Panc1 (cell line): ENCODE data around the gene FAHD2A. TPM values are rescaled to one million over a fixed set of nuclear protein-coding genes. Genes with fewer than 3 reads are reported as not detected.
"Not testable (repeated sequence)": the region's sequence is repeated elsewhere in the genome, so short reads cannot be mapped to it uniquely, and the experiment has no call there.

Experiments
- ATAC-seq: fragments of 200-7000 bp; cut with Tn5 transposase; 2 replicates; pipeline ENCODE4 v1.9.1; 2020; ENCODE audit warnings: mild to moderate bottlenecking, moderate library complexity
- BruUV-seq: library from RNA; stranded (reverse); fragments of 400-500 nt; replicated peaks from 2 replicates; lab custom pipeline; 2021; lab: Mats Ljungman, UMichigan
- CTCF ChIA-PET: fragments of 300-600 bp; sonication (Branson Sonifier 250); formaldehyde crosslinking; loops from one replicate; lab custom pipeline; 2022; ENCODE audit warnings: antibody characterized with exemption; lab: Charles Lee
- POLR2A ChIA-PET: fragments of 300-600 bp; sonication (Branson Sonifier 250); formaldehyde crosslinking; loops from one replicate; lab custom pipeline; 2022; ENCODE audit warnings: antibody characterized with exemption; lab: Charles Lee
- DNase-seq: peaks from one replicate; pipeline ENCODE4 v3.0.0-alpha.2; 2010; ENCODE audit warnings: low read depth, low spot score
- H3K27ac ChIP-seq: 2 replicates; pipeline ENCODE4 v1.5.1; 2011; ENCODE audit warnings: mild to moderate bottlenecking, low read length, inconsistent platforms
- H3K27me3 ChIP-seq: fragments of 200-500 bp; sonication (Bioruptor generic); 2 replicates; pipeline ENCODE4 v1.6.0; 2014; ENCODE audit warnings: low read length, inconsistent platforms; ENCODE audit not compliant: control insufficient read depth, insufficient read depth
- H3K36me3 ChIP-seq: fragments of 200-500 bp; sonication (Bioruptor generic); 2 replicates; pipeline ENCODE4 v1.5.1; 2014; ENCODE audit warnings: inconsistent platforms, mild to moderate bottlenecking, low read length, moderate library complexity; ENCODE audit not compliant: control insufficient read depth, insufficient read depth
- H3K4me1 ChIP-seq: 2 replicates; pipeline ENCODE4 v1.5.1; 2011; ENCODE audit warnings: inconsistent platforms, mild to moderate bottlenecking, low read length, moderate library complexity; ENCODE audit not compliant: control insufficient read depth, insufficient read depth
- H3K4me3 ChIP-seq, 2 experiments: 2 replicates each; pipeline ENCODE4 v1.5.1; 2011 to 2012; ENCODE audit warnings: low read depth in 2 of 2, low read length in 2 of 2, mild to moderate bottlenecking in 2 of 2, inconsistent platforms in 1 of 2, moderate library complexity in 1 of 2
- H3K9me3 ChIP-seq: fragments of 200-500 bp; sonication (Bioruptor generic); 2 replicates; pipeline ENCODE4 v1.5.1; 2014; ENCODE audit warnings: low read depth, mild to moderate bottlenecking, inconsistent platforms, low read length, moderate library complexity; ENCODE audit not compliant: control insufficient read depth, insufficient read depth
- in situ Hi-C: cut with HindIII; loops from 2 replicates; pipeline ENCODE4 v1.10.0; 2016; ENCODE audit warnings: low sequenced_read_pairs, low pct_unique_long_range_greater_than_20kb
- intact Hi-C: fragments of 100-400 bp; cut with micrococcal nuclease; formaldehyde crosslinking; loops from one replicate; pipeline ENCODE4 v1.10.0; 2022; ENCODE audit not compliant: unreplicated experiment
- total RNA-seq: library from RNA; stranded (reverse); gene quantifications from one replicate; pipeline ENCODE4 v1.2.1, GENCODE V29; 2021; ENCODE audit not compliant: unreplicated experiment
- TF ChIP-seq, protein P1 (sequence below): fragments of 450-650 bp; IDR thresholded peaks from 2 replicates; pipeline ENCODE4 v1.5.1; 2017; ENCODE audit warnings: mild to moderate bottlenecking

FAHD2A gene
- total RNA-seq, 1 experiment from 2014 or later: 17.2 TPM

DNA sequence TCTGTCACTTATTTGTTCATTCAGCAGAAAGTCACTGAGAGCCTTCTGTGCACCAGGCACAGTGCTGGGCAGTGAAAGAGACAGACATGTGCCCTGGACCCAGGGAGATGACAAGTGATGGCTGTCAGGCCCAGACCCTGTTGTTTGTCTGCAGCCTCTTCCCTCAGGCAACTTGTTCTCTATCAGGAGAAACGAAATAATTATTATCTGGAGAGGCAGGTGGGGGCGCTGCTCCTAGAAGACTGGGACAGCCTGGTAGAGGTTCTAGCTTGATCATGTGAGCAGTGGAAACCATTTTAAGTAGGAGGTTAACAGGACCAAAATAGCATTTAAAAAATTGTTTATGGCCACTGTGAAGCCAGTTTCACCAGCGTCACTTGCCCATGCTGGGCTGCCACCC is 2.2 kb downstream of the FAHD2A start:
- H3K27me3 ChIP-seq, CTCF ChIA-PET, DNase-seq, H3K9me3 ChIP-seq, BruUV-seq, H3K4me3 ChIP-seq, intact Hi-C loops, in situ Hi-C loops, ATAC-seq, H3K4me1 ChIP-seq, H3K36me3 ChIP-seq, H3K27ac ChIP-seq: not testable (repeated sequence)
- TF ChIP-seq, protein P1, sequence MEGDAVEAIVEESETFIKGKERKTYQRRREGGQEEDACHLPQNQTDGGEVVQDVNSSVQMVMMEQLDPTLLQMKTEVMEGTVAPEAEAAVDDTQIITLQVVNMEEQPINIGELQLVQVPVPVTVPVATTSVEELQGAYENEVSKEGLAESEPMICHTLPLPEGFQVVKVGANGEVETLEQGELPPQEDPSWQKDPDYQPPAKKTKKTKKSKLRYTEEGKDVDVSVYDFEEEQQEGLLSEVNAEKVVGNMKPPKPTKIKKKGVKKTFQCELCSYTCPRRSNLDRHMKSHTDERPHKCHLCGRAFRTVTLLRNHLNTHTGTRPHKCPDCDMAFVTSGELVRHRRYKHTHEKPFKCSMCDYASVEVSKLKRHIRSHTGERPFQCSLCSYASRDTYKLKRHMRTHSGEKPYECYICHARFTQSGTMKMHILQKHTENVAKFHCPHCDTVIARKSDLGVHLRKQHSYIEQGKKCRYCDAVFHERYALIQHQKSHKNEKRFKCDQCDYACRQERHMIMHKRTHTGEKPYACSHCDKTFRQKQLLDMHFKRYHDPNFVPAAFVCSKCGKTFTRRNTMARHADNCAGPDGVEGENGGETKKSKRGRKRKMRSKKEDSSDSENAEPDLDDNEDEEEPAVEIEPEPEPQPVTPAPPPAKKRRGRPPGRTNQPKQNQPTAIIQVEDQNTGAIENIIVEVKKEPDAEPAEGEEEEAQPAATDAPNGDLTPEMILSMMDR: peak; percentile 26
- POLR2A ChIA-PET: interaction anchor here (0.6 kb wide), 1 partner anchor 59 kb away, joined by 3 read pairs; no protein-coding TSS in a partner anchor

DNA sequence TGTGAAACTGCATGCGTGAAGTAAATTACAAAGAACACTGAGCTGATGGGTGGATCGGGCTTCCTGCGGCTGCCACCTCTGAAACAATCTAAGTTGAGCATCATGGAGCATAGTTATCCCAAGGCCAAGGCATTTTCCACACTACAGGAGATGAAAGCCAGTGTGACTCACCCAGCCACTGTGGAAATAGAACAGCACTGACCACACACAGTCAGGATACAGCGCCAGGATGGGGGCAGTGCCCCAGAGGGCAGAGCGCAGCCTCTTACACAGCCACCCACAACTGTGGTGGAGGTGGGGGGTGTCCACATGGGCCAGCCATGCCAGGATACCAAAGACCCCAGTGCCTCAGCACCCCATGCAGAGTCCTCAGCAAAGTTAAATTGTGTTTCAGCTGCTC is 8.7 kb downstream of the FAHD2A start:
- H3K4me3 ChIP-seq, DNase-seq, H3K27me3 ChIP-seq, H3K36me3 ChIP-seq, BruUV-seq, ATAC-seq, H3K27ac ChIP-seq, in situ Hi-C loops, CTCF ChIA-PET, H3K9me3 ChIP-seq, H3K4me1 ChIP-seq, POLR2A ChIA-PET: not testable (repeated sequence)
- intact Hi-C loops: loop anchor here (5.0 kb wide), 1 partner anchor 316 kb away; no protein-coding TSS in a partner anchor

DNA sequence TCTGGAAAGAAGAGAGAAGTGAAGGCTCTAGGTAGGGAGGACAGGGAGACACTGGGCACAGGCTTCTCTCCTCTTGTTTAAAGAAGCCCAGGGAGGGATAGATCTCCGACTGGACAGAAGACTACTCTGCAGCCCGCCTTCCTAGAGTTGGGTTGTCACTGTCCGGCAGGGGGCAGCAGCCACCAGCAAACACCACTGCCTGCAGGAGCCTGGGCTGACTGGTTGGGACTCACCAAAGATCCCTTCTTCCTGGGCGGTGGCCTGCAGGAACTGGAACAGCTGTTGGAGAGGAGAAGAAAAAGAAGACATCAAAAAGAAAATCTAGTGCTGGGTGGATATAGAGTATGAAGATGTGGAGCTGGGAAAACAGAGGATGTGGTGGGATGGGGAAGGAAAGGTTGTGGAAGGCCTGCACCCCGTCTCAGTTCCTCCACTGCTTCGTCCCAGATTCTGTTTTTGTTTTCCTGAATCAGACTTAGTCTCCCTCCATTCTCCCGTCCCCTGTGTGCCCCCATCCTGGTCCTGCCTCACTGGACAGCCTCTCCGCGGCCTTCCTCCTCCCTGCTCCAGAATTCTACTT is 11.6 kb downstream of the FAHD2A start:
- ATAC-seq (peak; percentile 97), DNase-seq (peak; percentile 33)
- H3K27me3 ChIP-seq, H3K36me3 ChIP-seq, H3K4me3 ChIP-seq, in situ Hi-C loops, H3K4me1 ChIP-seq, H3K27ac ChIP-seq, H3K9me3 ChIP-seq, BruUV-seq, POLR2A ChIA-PET, CTCF ChIA-PET: not testable (repeated sequence)
- intact Hi-C loops: loop anchor here (5.0 kb wide), 1 partner anchor 313 kb away; no protein-coding TSS in a partner anchor
- TF ChIP-seq, protein P1: peak; percentile 94

DNA sequence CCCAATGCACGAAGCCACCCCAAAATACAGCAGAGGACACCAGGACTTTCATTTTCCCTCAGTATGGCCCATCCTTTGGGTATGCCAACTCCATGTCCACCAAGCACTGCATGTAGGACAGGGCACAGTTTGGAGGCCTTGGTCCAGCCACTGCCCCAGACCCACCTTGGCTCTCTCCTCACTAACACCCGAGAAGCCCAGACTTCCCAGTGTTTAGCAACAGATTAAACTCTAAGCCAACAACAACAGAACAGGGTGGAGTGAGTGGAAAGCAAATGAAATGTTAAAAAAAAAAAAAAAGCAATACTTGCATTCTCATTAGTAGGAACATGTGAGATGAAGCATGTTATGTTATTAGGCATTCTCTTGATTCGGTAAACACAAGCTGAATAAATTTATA is 12.6 kb downstream of the FAHD2A start:
- DNase-seq, intact Hi-C loops, POLR2A ChIA-PET, BruUV-seq, H3K27ac ChIP-seq, H3K27me3 ChIP-seq, H3K4me3 ChIP-seq, ATAC-seq, H3K9me3 ChIP-seq, H3K4me1 ChIP-seq, in situ Hi-C loops, H3K36me3 ChIP-seq: not testable (repeated sequence)
- CTCF ChIA-PET: interaction anchor here (0.7 kb wide), 1 partner anchor 115 kb away, joined by 5 read pairs; no protein-coding TSS in a partner anchor

DNA sequence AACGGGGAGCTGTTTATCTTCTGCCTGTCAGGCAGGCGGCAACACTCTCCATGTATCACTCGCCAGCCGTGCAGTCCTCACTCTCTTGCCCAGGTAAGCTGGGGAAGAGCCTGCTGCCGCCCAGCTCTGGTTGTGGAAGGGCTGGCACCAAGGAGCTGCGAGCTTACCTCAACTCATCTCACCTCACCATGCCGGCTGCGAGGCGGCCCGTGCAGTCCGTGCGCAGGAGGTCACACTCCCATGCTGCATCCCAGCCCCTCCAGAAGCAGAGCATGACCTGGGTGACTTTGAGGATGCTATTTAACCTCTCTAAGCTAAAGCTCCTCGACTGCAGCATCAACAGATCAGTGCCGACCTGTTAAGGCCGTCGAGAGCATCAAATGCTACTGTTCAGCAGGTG is 13.1 kb downstream of the FAHD2A start:
- DNase-seq, H3K27me3 ChIP-seq, intact Hi-C loops, in situ Hi-C loops, ATAC-seq, H3K36me3 ChIP-seq, H3K4me3 ChIP-seq, POLR2A ChIA-PET, H3K4me1 ChIP-seq, H3K27ac ChIP-seq, BruUV-seq, H3K9me3 ChIP-seq: not testable (repeated sequence)
- CTCF ChIA-PET: interaction anchor here (0.7 kb wide), 1 partner anchor 114 kb away, joined by 5 read pairs; no protein-coding TSS in a partner anchor

DNA sequence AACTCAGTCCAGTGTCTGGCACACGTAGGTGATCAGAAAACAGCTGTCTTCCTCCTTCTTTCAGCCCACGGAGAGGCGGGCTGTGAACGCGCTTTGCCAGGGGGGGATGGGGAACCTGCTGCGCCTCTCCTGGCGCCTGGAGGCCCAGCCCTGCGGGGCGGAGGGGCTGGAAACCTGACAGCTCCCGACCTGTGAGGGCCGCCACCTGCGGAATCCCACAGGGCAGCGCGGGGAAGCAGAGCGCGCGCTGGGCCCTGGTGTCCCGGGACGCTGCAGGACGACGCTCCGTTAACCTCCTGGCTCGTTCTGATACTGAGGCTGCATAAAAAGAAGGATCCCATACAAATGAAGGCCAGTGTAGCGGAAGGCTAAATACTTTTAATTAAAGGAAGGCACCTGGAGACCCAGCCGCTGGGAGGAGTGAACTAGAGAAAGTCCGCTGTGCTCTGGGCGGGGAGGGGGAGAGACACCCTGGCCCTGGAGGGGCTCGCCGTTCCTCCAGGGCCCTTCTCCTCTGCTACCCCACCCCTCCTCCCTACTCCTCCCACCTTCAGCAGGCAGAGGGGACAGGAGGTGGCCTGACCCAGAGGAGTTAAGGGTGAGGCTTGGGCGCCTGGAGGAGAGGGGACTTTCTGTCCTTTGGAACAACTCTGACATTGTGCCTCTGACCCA is 24.8 kb downstream of the FAHD2A start:
- H3K27me3 ChIP-seq, H3K9me3 ChIP-seq, POLR2A ChIA-PET, H3K4me1 ChIP-seq, intact Hi-C loops, ATAC-seq, DNase-seq, CTCF ChIA-PET, H3K4me3 ChIP-seq, in situ Hi-C loops, H3K27ac ChIP-seq, BruUV-seq, H3K36me3 ChIP-seq: not testable (repeated sequence)
